Fibroblast of skin of right biceps (primary cell): Measurements from ENCODE around the gene CEACAM8.
"Not testable (repeated sequence)": the region's sequence is repeated elsewhere in the genome, so short reads cannot be mapped to it uniquely, and the experiment has no call there.

Source experiments
- DNase-seq: peaks from one replicate; pipeline ENCODE4 v3.0.0-alpha.2; 2013

The CEACAM8 gene

GRCh38 chr19:42594617-42595489, at the start of gene CEACAM8:
Gene CEACAM8 (minus strand): TSS chr19:42594924. CDS start chr19:42594828, 96 bp downstream.
- no peak for DNase-seq

GRCh38 chr19:42639324-42640092, 44.8 kb upstream of the CEACAM8 start:
- DNase-seq: not testable (repeated sequence)

GRCh38 chr19:42635233-42635539, 40.5 kb upstream of the CEACAM8 start:
- no peak for DNase-seq

- DNase-seq: peak; percentile 12
Observed at GRCh38 chr19:42634409-42635232, 39.9 kb upstream of the CEACAM8 start.

GRCh38 chr19:42629191-42629590, 34.5 kb upstream of the CEACAM8 start:
- no peak for DNase-seq

- no peak for DNase-seq
Observed at GRCh38 chr19:42628411-42629140, 33.9 kb upstream of the CEACAM8 start.

- DNase-seq: no peak
Observed at GRCh38 chr19:42627916-42628315, 33.2 kb upstream of the CEACAM8 start.

GRCh38 chr19:42626181-42626580, 31.5 kb upstream of the CEACAM8 start:
- no peak for DNase-seq

- no peak for DNase-seq
Observed at GRCh38 chr19:42619271-42619670, 24.5 kb upstream of the CEACAM8 start.

GRCh38 chr19:42613666-42614065, 18.9 kb upstream of the CEACAM8 start:
- no peak for DNase-seq

GRCh38 chr19:42610401-42610915, 15.7 kb upstream of the CEACAM8 start:
- not testable (repeated sequence) for DNase-seq

- peak; percentile 30 for DNase-seq
Observed at GRCh38 chr19:42606660-42607351, 12.1 kb upstream of the CEACAM8 start.

GRCh38 chr19:42601811-42602443, 7.2 kb upstream of the CEACAM8 start:
- peak; percentile 16 for DNase-seq

GRCh38 chr19:42596391-42597072, 1.8 kb upstream of the CEACAM8 start:
- peak; percentile 3 for DNase-seq

GRCh38 chr19:42595550-42596172, 937 bp upstream of the CEACAM8 start:
- DNase-seq: no peak

- no peak for DNase-seq
Observed at GRCh38 chr19:42589792-42590191, 4.9 kb downstream of the CEACAM8 start.

GRCh38 chr19:42584466-42584865, 10.3 kb downstream of the CEACAM8 start:
- no peak for DNase-seq

- DNase-seq: no peak
Observed at GRCh38 chr19:42577016-42577415, 17.7 kb downstream of the CEACAM8 start.

GRCh38 chr19:42576241-42576640, 18.5 kb downstream of the CEACAM8 start:
- no peak for DNase-seq

- no peak for DNase-seq
Observed at GRCh38 chr19:42573642-42574041, 21.1 kb downstream of the CEACAM8 start.
